ENCODE data around the gene CHFR.
"Not testable (repeated sequence)": the region's sequence is repeated elsewhere in the genome, so short reads cannot be mapped to it uniquely, and the experiment has no call there.

DNA sequence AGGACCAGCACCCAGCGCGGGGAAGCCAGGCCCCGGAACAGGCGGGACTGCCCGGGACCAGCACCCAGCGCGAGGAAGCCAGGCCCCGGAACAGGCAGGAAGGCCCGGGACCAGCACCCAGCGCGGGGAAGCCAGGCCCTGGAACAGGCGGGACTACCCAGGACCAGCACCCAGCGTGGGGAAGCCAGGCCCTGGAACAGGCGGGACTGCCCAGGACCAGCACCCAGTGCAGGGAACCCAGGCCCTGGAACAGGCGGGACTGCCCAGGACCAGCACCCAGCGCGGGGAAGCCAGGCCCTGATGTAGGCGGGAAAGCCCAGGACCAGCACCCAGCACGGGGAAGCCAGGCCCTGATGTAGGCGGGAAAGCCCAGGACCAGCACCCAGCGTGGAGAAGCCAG lies 12.8 kb downstream of the CHFR start:
- TF ChIP-seq, protein P1, sequence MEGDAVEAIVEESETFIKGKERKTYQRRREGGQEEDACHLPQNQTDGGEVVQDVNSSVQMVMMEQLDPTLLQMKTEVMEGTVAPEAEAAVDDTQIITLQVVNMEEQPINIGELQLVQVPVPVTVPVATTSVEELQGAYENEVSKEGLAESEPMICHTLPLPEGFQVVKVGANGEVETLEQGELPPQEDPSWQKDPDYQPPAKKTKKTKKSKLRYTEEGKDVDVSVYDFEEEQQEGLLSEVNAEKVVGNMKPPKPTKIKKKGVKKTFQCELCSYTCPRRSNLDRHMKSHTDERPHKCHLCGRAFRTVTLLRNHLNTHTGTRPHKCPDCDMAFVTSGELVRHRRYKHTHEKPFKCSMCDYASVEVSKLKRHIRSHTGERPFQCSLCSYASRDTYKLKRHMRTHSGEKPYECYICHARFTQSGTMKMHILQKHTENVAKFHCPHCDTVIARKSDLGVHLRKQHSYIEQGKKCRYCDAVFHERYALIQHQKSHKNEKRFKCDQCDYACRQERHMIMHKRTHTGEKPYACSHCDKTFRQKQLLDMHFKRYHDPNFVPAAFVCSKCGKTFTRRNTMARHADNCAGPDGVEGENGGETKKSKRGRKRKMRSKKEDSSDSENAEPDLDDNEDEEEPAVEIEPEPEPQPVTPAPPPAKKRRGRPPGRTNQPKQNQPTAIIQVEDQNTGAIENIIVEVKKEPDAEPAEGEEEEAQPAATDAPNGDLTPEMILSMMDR (IDR thresholded peaks at IDR 0.05; ENCODE audit: extremely low read depth in 1 of 2, insufficient read depth in 1 of 2, low read depth in 1 of 2, low read length in 2 of 2): not testable (repeated sequence)
- TF ChIP-seq, protein P2, sequence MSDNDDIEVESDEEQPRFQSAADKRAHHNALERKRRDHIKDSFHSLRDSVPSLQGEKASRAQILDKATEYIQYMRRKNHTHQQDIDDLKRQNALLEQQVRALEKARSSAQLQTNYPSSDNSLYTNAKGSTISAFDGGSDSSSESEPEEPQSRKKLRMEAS (IDR thresholded peaks at IDR 0.05; ENCODE audit: insufficient read depth, insufficient read length): not testable (repeated sequence)
- not testable (repeated sequence) for TF ChIP-seq POLR2A (IDR thresholded peaks at IDR 0.05; ENCODE audit: low read depth, low read length); POLR2AphosphoS5 (IDR thresholded peaks at IDR 0.05; ENCODE audit: insufficient read depth, low read depth, low read length); EZH2 (IDR thresholded peaks at IDR 0.05; ENCODE audit: borderline replicate concordance, low read depth, low read length, severe bottlenecking); GATA2 (IDR thresholded peaks at IDR 0.05; ENCODE audit: insufficient read depth, insufficient read length, low read depth, low read length); FOS (IDR thresholded peaks at IDR 0.05; ENCODE audit: borderline replicate concordance, insufficient read depth, low read length); MYC (IDR thresholded peaks at IDR 0.05; ENCODE audit: low read depth, low read length)
